Iris pigment epithelial cell (primary cell): Measurements from ENCODE around the gene NPIPB5.
"Not testable (repeated sequence)": the region's sequence is repeated elsewhere in the genome, so short reads cannot be mapped to it uniquely, and the experiment has no call there.

Experiments
- DNase-seq: peaks from one replicate; pipeline ENCODE4 v3.0.0-alpha.2; 2011; ENCODE audit warnings: low read depth

The NPIPB5 gene

DNA sequence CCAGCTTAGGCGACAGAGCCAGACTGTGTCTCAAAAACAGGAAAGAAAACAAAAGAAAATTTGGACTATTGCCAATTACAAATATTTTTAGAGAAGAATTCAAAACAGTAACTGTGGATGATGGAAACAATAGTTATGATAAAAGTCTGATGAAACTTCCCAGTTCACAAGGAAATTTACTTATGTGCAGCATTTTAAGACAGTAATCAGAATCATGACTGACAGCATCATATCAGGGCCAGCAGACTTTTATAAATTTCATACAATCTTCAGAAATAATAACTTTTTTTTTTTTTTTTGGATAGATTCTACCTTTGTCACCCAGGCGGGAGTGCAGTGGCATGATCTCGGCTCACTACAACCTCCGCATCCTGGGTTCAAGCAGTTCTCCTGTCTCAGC is at the start of gene NPIPB5:
Gene NPIPB5 (plus strand): TSS at position 301 of the 400 bp plus-strand sequence. CDS start 2,911 bp downstream, outside the sequence.
- DNase-seq, result not testable (repeated sequence)

- not testable (repeated sequence) for DNase-seq
Measured at GRCh38 chr16:22468846-22469245, 41.8 kb upstream of the NPIPB5 start.

GRCh38 chr16:22537996-22538395 is 27.3 kb downstream of the NPIPB5 start:
- DNase-seq, result not testable (repeated sequence)

GRCh38 chr16:22544809-22545208 is 34.1 kb downstream of the NPIPB5 start:
- not testable (repeated sequence) for DNase-seq

GRCh38 chr16:22546630-22547029 is 35.9 kb downstream of the NPIPB5 start:
- DNase-seq, result not testable (repeated sequence)

DNA sequence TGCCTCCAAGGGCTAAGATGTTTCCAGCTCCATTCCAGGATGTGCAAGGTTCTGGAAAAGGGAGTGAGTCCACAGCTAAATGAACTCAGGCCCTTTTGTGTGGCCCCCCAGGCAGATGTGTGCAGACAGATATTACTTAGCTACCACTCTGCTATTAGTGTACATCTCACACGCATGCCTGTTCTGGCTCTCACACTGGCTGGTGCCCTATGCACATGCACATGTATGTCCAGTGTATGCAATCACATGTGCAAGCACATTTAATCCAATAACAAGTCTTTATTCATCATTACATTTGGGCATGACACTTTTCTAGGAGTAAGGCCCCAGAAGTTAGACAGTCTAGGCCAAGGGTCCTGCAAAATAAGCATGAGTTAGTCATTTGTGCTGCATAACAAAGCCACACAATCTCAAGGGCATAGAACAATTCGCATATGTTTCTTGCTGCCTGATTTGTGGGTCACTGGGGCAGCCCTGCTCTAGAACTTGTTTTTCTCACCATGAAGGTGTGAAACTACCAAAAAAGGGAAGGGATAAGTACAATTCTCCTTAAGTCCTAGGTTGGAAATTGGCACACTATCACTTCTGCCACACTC is 36.6 kb downstream of the NPIPB5 start:
- not testable (repeated sequence) for DNase-seq

- not testable (repeated sequence) for DNase-seq
Measured at GRCh38 chr16:22549853-22550252, 39.2 kb downstream of the NPIPB5 start.

DNA sequence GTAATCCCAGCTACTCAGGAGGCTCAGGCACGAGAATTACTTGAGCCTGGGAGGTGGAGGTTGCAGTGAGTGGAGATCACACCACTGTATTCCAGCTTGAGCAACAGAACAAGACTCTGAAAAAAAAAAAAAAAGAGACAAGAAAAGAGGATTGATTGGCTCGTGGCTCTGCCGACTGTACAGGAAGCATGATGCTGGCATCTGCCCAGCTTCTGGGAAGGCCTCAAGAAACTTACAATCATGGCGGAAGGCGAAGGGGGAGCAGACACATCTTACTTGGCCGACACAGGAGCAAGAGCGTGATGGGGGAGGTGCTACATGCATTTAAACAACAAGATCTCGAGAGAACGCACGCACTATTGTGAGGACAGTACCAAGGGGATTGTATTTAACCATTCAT is 40.5 kb downstream of the NPIPB5 start:
- not testable (repeated sequence) for DNase-seq

- DNase-seq, result not testable (repeated sequence)
Measured at GRCh38 chr16:22551651-22552050, 41.0 kb downstream of the NPIPB5 start.

DNA sequence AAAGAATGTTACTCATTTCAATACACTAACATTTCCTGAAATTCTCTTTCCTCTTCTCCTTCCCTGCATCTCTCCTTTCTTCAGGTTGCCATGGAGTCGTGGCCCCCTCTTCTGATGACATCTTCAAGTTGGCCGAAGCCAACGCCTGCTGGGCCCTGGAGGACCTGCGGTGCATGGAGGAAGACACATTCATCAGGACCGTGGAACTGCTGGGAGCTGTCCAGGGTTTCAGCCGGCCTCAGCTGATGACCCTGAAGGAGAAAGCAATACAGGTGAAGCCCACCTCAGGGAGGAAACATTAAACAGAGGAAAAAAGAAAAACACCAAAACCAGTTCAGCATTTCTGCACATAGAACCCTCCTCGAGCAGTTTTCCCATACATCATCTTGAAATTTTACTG is 46.1 kb downstream of the NPIPB5 start:
- DNase-seq, result not testable (repeated sequence)
